Osteocyte (in vitro differentiated cells): ENCODE results near the gene CABLES2. TPM values are rescaled to one million over a fixed set of nuclear protein-coding genes. Genes with fewer than 3 reads are reported as not detected.

Experiments used
- DNase-seq: peaks from one replicate; pipeline ENCODE4 v3.0.0; 2021; ENCODE audit warnings: mixed read lengths; ENCODE audit not compliant: unreplicated experiment; ENCODE audit errors: extremely low spot score
- H3K27ac Mint-ChIP-seq: one replicate; pipeline ENCODE4 v1.8.0; 2021; ENCODE audit warnings: mild to moderate bottlenecking, mixed read lengths; ENCODE audit not compliant: unreplicated experiment
- H3K27me3 Mint-ChIP-seq: one replicate; pipeline ENCODE4 v1.8.0; 2021; ENCODE audit warnings: mixed read lengths; ENCODE audit not compliant: unreplicated experiment
- H3K36me3 Mint-ChIP-seq: one replicate; pipeline ENCODE4 v1.8.0; 2021; ENCODE audit warnings: mixed read lengths; ENCODE audit not compliant: unreplicated experiment
- H3K4me1 Mint-ChIP-seq: one replicate; pipeline ENCODE4 v1.8.0; 2021; ENCODE audit warnings: mixed read lengths; ENCODE audit not compliant: unreplicated experiment
- H3K4me3 Mint-ChIP-seq: one replicate; pipeline ENCODE4 v1.8.0; 2021; ENCODE audit warnings: mild to moderate bottlenecking, moderate library complexity, mixed read lengths; ENCODE audit not compliant: unreplicated experiment
- H3K9me3 Mint-ChIP-seq: one replicate; pipeline ENCODE4 v1.8.0; 2021; ENCODE audit warnings: mixed read lengths; ENCODE audit not compliant: unreplicated experiment
- CTCF ChIP-seq: fragments of 200-600 bp; sonication (generic); IDR thresholded peaks from 2 replicates; pipeline ENCODE4 v1.5.0; 2021; ENCODE audit warnings: antibody characterized with exemption, mild to moderate bottlenecking, moderate library complexity
- total RNA-seq: library from RNA; stranded (reverse); gene quantifications from 2 replicates; pipeline ENCODE4 v1.2.1, GENCODE V29; 2021

Gene CABLES2
- total RNA-seq, 1 donor from 2014 or later, result 8.8 TPM

GRCh38 chr20:62433658-62434497 is 26.8 kb upstream of the CABLES2 start:
- peaks cover 32% of the 10 kb centered on the region for H3K27me3 Mint-ChIP-seq
- H3K4me3 Mint-ChIP-seq, result no peak overlapping the region
- no peak overlapping the region for H3K27ac Mint-ChIP-seq
- no peak for TF ChIP-seq CTCF
- no peaks in the 10 kb centered on the region for H3K9me3 Mint-ChIP-seq
- no peaks in the 10 kb centered on the region for H3K36me3 Mint-ChIP-seq
- H3K4me1 Mint-ChIP-seq, result no peaks in the 10 kb centered on the region
- DNase-seq, result no peak

DNA sequence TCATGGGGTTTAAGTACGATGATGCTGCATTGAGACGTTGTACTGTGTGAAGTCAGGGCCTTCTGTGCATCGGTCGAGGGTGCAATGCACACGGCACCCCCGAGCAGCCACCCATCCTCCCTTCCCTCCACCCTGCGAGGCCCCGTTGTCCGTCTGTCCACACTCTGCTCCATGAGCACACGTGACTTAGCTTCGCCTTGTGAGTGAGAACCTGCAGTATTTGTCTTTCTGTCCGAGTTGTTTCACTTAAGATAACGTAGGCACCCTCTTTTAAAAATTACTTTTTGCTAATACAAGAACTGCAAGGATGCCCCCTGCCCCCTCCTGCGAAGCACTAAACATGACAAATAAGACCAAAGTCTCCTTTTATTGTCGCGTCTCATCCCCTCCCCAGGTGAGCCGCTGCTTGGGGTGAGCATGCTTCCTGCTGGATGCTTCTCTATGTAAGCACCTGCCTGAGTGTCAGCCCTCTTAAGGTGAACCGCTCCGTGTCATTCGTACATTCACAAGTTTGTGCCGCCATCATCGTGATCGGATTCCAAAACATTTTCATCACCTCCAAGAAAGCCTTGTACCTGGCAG is 23.9 kb upstream of the CABLES2 start:
- TF ChIP-seq CTCF, result no peak
- Mint-ChIP-seq H3K4me3 (no peak overlapping the region), H3K4me1 (no peaks in the 10 kb centered on the region), H3K36me3 (no peaks in the 10 kb centered on the region), H3K9me3 (no peaks in the 10 kb centered on the region), H3K27me3 (peaks cover 28% of the 10 kb centered on the region), H3K27ac (no peak overlapping the region)
- DNase-seq, result no peak

- TF ChIP-seq CTCF, result no peak
- H3K36me3 Mint-ChIP-seq, result no peaks in the 10 kb centered on the region
- DNase-seq, result no peak
- no peak overlapping the region for H3K27ac Mint-ChIP-seq
- no peaks in the 10 kb centered on the region for H3K4me1 Mint-ChIP-seq
- H3K4me3 Mint-ChIP-seq, result no peak overlapping the region
- no peaks in the 10 kb centered on the region for H3K9me3 Mint-ChIP-seq
- H3K27me3 Mint-ChIP-seq, result peaks cover 26% of the 10 kb centered on the region
Observed at GRCh38 chr20:62430311-62430853, 23.3 kb upstream of the CABLES2 start.

GRCh38 chr20:62429455-62430310 is 22.6 kb upstream of the CABLES2 start:
- peaks cover 21% of the 10 kb centered on the region for H3K27me3 Mint-ChIP-seq
- H3K4me1 Mint-ChIP-seq, result no peaks in the 10 kb centered on the region

More at GRCh38 chr20:62429455-62430310, 22.6 kb upstream of the CABLES2 start:
- TF ChIP-seq CTCF, result no peak
- H3K36me3 Mint-ChIP-seq, result no peaks in the 10 kb centered on the region
- H3K9me3 Mint-ChIP-seq, result no peaks in the 10 kb centered on the region
- H3K27ac Mint-ChIP-seq, result no peak overlapping the region
- no peak for DNase-seq
- H3K4me3 Mint-ChIP-seq, result no peak overlapping the region
